Measurements from ENCODE around the gene GFI1B. TPM values are rescaled to one million over a fixed set of nuclear protein-coding genes. Genes with fewer than 3 reads are reported as not detected.

GFI1B gene
- total RNA-seq, 1 donor from 2014 or later: 1.1 TPM

- intact Hi-C loops (cut with DNase I): no loop called here
- Histone ChIP-seq H3K4me1 (peaks cover 32% of the 10 kb centered on the region), H3K9me3 (no peaks in the 10 kb centered on the region), H3K27me3 (ENCODE audit: low read depth) (no peaks in the 10 kb centered on the region), H3K4me3 (no peak overlapping the region), H3K27ac (no peak overlapping the region), H3K36me3 (peaks cover 5% of the 10 kb centered on the region)
- no peak for TF ChIP-seq CTCF (IDR thresholded peaks at IDR 0.05)
- DNase-seq: no peak
- no peak for ATAC-seq
Measured at GRCh38 chr9:132942541-132943182, 35.8 kb upstream of the GFI1B start.

GRCh38 chr9:132943651-132944293 lies 34.7 kb upstream of the GFI1B start:
- peak overlapping the region; percentile 98 for H3K27ac ChIP-seq
- TF ChIP-seq CTCF (IDR thresholded peaks at IDR 0.05): no peak
- DNase-seq (no peak), ATAC-seq (no peak)
- H3K27me3 ChIP-seq (ENCODE audit: low read depth): no peaks in the 10 kb centered on the region
- no peaks in the 10 kb centered on the region for H3K9me3 ChIP-seq
- peaks cover 5% of the 10 kb centered on the region for H3K36me3 ChIP-seq
- peak overlapping the region; percentile 100 for H3K4me3 ChIP-seq
- intact Hi-C loops (cut with DNase I): no loop called here
- peaks cover 32% of the 10 kb centered on the region for H3K4me1 ChIP-seq

GRCh38 chr9:132944294-132945185 lies 34.0 kb upstream of the GFI1B start, which contains the start of gene TSC1:
TSC1 (minus strand) TSS chr9:132944616; CDS start chr9:132928872, 15,744 bp downstream.
- peak; percentile 95 to 96 for ATAC-seq
- peak within 1 kb of the TSS; percentile 98 for H3K27ac ChIP-seq
- no peaks in the 10 kb centered on the region for H3K36me3 ChIP-seq
- H3K9me3 ChIP-seq: no peaks in the 10 kb centered on the region
- no peaks in the 10 kb centered on the region for H3K27me3 ChIP-seq (ENCODE audit: low read depth)
- H3K4me3 ChIP-seq: peak within 1 kb of the TSS; percentile 100
- DNase-seq: peak; percentile 98
- TF ChIP-seq CTCF (IDR thresholded peaks at IDR 0.05): no peak
- H3K4me1 ChIP-seq: peaks cover 32% of the 10 kb centered on the region
- intact Hi-C loops (cut with DNase I): no loop called here

- Histone ChIP-seq H3K27ac (peak overlapping the region; percentile 98), H3K4me3 (peak overlapping the region; percentile 100), H3K27me3 (ENCODE audit: low read depth) (no peaks in the 10 kb centered on the region), H3K9me3 (no peaks in the 10 kb centered on the region), H3K4me1 (peaks cover 32% of the 10 kb centered on the region), H3K36me3 (no peaks in the 10 kb centered on the region)
- intact Hi-C loops (cut with DNase I): no loop called here
- no peak for ATAC-seq
- DNase-seq: no peak
- no peak for TF ChIP-seq CTCF (IDR thresholded peaks at IDR 0.05)
Measured at GRCh38 chr9:132945186-132946130, 33.0 kb upstream of the GFI1B start.

Measured in lower lobe of right lung (tissue), 2 donors.